HEK293 (cell line): ENCODE results near the gene BEND3.
"Not testable (repeated sequence)": the region's sequence is repeated elsewhere in the genome, so short reads cannot be mapped to it uniquely, and the experiment has no call there.

Experiments used
- CTCF ChIA-PET: fragments of 350-600 bp; formaldehyde crosslinking; extraction: SDS; loops from one replicate; lab custom pipeline; 2021; ENCODE audit warnings: antibody characterized with exemption; lab: Yijun Ruan, JAX
- POLR2A ChIA-PET: fragments of 300-600 bp; formaldehyde crosslinking; extraction: SDS; loops from one replicate; lab custom pipeline; 2020; ENCODE audit warnings: antibody characterized with exemption, inconsistent platforms; lab: Yijun Ruan, JAX
- H3K27ac ChIP-seq: fragments of 200-500 bp; sonication (Bioruptor generic); 2 replicates; pipeline ENCODE4 v1.5.1; 2014; ENCODE audit warnings: low read depth, low read length, control low read depth, inconsistent platforms; ENCODE audit errors: extremely low read depth
- H3K36me3 ChIP-seq, 2 experiments: fragments of 200-500 bp in 1 of 2; sonication (Bioruptor generic) in 1 of 2; 1 replicate in 1 of 2; 2 replicates in 1 of 2; pipeline ENCODE4 v1.5.1; 2014 to 2017; ENCODE audit warnings: inconsistent platforms in 2 of 2, low read length in 2 of 2; ENCODE audit not compliant: control insufficient read depth in 2 of 2, insufficient read depth in 1 of 2
- H3K4me1 ChIP-seq: fragments of 200-500 bp; sonication (Bioruptor generic); 2 replicates; pipeline ENCODE4 v1.5.1; 2014; ENCODE audit warnings: mild to moderate bottlenecking, low read length, inconsistent platforms; ENCODE audit not compliant: control insufficient read depth, insufficient read depth
- H3K4me3 ChIP-seq: 2 replicates; pipeline ENCODE4 v1.5.1; 2011; ENCODE audit warnings: low read depth, mild to moderate bottlenecking, control low read depth, low read length, moderate library complexity
- H3K9me3 ChIP-seq: fragments of 200-500 bp; sonication (Bioruptor generic); 2 replicates; pipeline ENCODE4 v1.5.1; 2014; ENCODE audit warnings: low read depth, low read length, inconsistent platforms; ENCODE audit not compliant: control insufficient read depth, insufficient read depth
- BCL11B ChIP-seq: fragments of 450-650 bp; formaldehyde crosslinking; IDR thresholded peaks from 2 replicates; pipeline ENCODE4 v1.5.1; 2016; ENCODE audit warnings: low read depth, missing biosample characterization, missing genetic modification characterization
- HOXC10 ChIP-seq: sonication (generic); formaldehyde crosslinking; IDR thresholded peaks from 2 replicates; pipeline ENCODE4 v1.8.1; 2023; ENCODE audit warnings: mild to moderate bottlenecking, missing genetic modification reagents
- KLF9 ChIP-seq: fragments of 450-650 bp; formaldehyde crosslinking; IDR thresholded peaks from 2 replicates; pipeline ENCODE4 v1.5.1; 2016; ENCODE audit warnings: missing biosample characterization, missing genetic modification characterization, low read depth
- MYNN ChIP-seq: fragments of 450-650 bp; formaldehyde crosslinking; IDR thresholded peaks from 2 replicates; pipeline ENCODE4 v1.5.1; 2016; ENCODE audit warnings: missing biosample characterization, missing genetic modification characterization, borderline replicate concordance
- ZNF175 ChIP-seq: fragments of 450-650 bp; formaldehyde crosslinking; IDR thresholded peaks from 2 replicates; pipeline ENCODE4 v1.5.1; 2016; ENCODE audit warnings: missing biosample characterization, missing genetic modification characterization
- ZNF239 ChIP-seq: fragments of 450-650 bp; formaldehyde crosslinking; IDR thresholded peaks from 2 replicates; pipeline ENCODE4 v1.5.1; 2016; ENCODE audit warnings: missing biosample characterization, missing genetic modification characterization
- ZNF530 ChIP-seq: fragments of 450-650 bp; formaldehyde crosslinking; IDR thresholded peaks from 2 replicates; pipeline ENCODE4 v1.5.1; 2016; ENCODE audit warnings: low read depth, missing biosample characterization, missing genetic modification characterization
- ZNF626 ChIP-seq: fragments of 450-650 bp; sonication (Bioruptor Pico); formaldehyde crosslinking; IDR thresholded peaks from 2 replicates; pipeline ENCODE4 v1.5.1; 2018; ENCODE audit warnings: missing biosample characterization, missing genetic modification characterization, inconsistent platforms
- ZNF837 ChIP-seq: fragments of 450-650 bp; formaldehyde crosslinking; IDR thresholded peaks from 2 replicates; pipeline ENCODE4 v1.5.1; 2016; ENCODE audit warnings: missing biosample characterization, missing genetic modification characterization
- TF ChIP-seq, protein P1 (sequence below): fragments of 450-650 bp; formaldehyde crosslinking; IDR thresholded peaks from 2 replicates; pipeline ENCODE4 v1.5.1; 2016; ENCODE audit warnings: missing biosample characterization, missing genetic modification characterization
- TF ChIP-seq, protein P2 (sequence below): fragments of 450-650 bp; formaldehyde crosslinking; IDR thresholded peaks from 2 replicates; pipeline ENCODE4 v1.5.1; 2016; ENCODE audit warnings: missing biosample characterization, missing genetic modification characterization, low read depth
- TF ChIP-seq, protein P3 (sequence below): fragments of 450-650 bp; formaldehyde crosslinking; IDR thresholded peaks from 2 replicates; pipeline ENCODE4; 2016; ENCODE audit warnings: missing biosample characterization, missing genetic modification characterization

Gene BEND3

DNA sequence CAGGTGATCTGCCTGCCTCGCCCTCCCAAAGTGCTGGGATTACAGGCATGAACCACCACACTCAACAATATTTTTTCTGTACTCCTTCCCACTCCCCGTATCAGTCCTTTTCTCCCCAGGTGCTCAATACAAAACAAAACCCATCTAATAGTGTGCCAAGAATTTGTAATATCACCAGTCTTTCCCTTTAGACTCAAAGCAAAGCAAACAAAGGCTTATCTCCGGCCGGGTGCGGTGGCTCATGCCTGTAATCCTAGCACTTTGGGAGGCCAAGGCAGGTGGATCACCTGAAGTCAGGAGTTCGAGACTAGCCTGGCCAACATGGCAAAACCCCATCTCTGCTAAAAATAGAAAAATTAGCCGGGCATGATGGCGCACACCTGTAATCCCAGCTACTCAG lies 95.7 kb downstream of the BEND3 start:
- H3K9me3 ChIP-seq, H3K36me3 ChIP-seq, H3K27ac ChIP-seq, POLR2A ChIA-PET, H3K4me3 ChIP-seq, H3K4me1 ChIP-seq: not testable (repeated sequence)
- CTCF ChIA-PET: interaction anchor here (3.0 kb wide), 1 partner anchor 8 kb away, joined by 21 read pairs; the partner anchor contains the start of gene MTRES1

GRCh38 chr6:107019047-107019446 lies 96.3 kb downstream of the BEND3 start:
- no peaks in the 10 kb centered on the region for H3K9me3 ChIP-seq
- no peak for TF ChIP-seq ZNF175 (tag by site-specific recombination)
- TF ChIP-seq BCL11B (tag by site-specific recombination): no peak
- TF ChIP-seq, protein P1, sequence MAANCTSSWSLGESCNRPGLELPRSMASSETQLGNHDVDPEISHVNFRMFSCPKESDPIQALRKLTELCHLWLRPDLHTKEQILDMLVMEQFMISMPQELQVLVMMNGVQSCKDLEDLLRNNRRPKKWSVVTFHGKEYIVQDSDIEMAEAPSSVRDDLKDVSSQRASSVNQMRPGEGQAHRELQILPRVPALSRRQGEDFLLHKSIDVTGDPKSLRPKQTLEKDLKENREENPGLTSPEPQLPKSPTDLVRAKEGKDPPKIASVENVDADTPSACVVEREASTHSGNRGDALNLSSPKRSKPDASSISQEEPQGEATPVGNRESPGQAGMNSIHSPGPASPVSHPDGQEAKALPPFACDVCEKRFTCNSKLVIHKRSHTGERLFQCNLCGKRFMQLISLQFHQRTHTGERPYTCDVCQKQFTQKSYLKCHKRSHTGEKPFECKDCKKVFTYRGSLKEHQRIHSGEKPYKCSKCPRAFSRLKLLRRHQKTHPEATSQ (tag by site-specific recombination): no peak
- TF ChIP-seq, protein P2, sequence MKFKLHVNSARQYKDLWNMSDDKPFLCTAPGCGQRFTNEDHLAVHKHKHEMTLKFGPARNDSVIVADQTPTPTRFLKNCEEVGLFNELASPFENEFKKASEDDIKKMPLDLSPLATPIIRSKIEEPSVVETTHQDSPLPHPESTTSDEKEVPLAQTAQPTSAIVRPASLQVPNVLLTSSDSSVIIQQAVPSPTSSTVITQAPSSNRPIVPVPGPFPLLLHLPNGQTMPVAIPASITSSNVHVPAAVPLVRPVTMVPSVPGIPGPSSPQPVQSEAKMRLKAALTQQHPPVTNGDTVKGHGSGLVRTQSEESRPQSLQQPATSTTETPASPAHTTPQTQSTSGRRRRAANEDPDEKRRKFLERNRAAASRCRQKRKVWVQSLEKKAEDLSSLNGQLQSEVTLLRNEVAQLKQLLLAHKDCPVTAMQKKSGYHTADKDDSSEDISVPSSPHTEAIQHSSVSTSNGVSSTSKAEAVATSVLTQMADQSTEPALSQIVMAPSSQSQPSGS (tag by site-specific recombination): no peak
- TF ChIP-seq ZNF626 (tag by site-specific recombination): no peak
- no peak for TF ChIP-seq HOXC10 (CRISPR knock-in tag)
- TF ChIP-seq ZNF239 (tag by site-specific recombination): no peak
- TF ChIP-seq ZNF837 (tag by site-specific recombination): no peak
- no peak for TF ChIP-seq ZNF530 (tag by site-specific recombination)
- TF ChIP-seq MYNN (tag by site-specific recombination): no peak
- TF ChIP-seq, protein P3, sequence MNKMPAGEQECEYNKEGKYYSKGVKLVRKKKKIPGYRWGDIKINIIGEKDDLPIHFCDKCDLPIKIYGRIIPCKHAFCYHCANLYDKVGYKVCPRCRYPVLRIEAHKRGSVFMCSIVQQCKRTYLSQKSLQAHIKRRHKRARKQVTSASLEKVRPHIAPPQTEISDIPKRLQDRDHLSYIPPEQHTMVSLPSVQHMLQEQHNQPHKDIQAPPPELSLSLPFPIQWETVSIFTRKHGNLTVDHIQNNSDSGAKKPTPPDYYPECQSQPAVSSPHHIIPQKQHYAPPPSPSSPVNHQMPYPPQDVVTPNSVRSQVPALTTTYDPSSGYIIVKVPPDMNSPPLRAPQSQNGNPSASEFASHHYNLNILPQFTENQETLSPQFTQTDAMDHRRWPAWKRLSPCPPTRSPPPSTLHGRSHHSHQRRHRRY: no peak
- TF ChIP-seq KLF9 (tag by site-specific recombination): no peak

More at GRCh38 chr6:107019047-107019446, 96.3 kb downstream of the BEND3 start:
- Histone ChIP-seq H3K36me3 (no peaks in the 10 kb centered on the region), H3K27ac (no peak overlapping the region), H3K4me3 (no peak overlapping the region), H3K4me1 (no peaks in the 10 kb centered on the region)
- ChIA-PET POLR2A (no interaction called here), CTCF (interaction anchor here (3.0 kb wide), 1 partner anchor 9 kb away, joined by 21 read pairs; the partner anchor contains the start of gene MTRES1)
